ENCODE measurements around the gene SRGAP1.

DNA sequence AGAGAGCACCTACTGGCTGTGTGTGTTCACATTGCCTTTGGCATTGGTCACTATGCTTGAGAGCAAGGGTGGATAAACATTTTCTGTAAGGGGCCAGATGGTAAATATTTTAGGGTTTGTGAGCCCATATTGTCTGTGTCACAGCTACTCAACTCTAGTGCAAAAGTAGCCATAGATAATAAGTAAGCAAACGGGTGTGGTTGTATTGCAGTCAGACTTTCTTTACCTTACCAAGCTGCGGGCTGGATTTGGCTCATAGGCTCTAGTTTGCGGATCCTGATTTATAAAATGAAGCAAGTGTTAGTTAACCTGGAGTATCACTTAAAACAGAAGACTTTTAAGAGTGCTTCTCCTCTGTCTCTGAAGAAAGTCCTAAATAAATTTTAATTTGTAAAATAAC lies 208.6 kb downstream of the SRGAP1 start:
- TF ChIP-seq, protein P1, sequence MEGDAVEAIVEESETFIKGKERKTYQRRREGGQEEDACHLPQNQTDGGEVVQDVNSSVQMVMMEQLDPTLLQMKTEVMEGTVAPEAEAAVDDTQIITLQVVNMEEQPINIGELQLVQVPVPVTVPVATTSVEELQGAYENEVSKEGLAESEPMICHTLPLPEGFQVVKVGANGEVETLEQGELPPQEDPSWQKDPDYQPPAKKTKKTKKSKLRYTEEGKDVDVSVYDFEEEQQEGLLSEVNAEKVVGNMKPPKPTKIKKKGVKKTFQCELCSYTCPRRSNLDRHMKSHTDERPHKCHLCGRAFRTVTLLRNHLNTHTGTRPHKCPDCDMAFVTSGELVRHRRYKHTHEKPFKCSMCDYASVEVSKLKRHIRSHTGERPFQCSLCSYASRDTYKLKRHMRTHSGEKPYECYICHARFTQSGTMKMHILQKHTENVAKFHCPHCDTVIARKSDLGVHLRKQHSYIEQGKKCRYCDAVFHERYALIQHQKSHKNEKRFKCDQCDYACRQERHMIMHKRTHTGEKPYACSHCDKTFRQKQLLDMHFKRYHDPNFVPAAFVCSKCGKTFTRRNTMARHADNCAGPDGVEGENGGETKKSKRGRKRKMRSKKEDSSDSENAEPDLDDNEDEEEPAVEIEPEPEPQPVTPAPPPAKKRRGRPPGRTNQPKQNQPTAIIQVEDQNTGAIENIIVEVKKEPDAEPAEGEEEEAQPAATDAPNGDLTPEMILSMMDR (IDR thresholded peaks at IDR 0.05), result no peak
- TF ChIP-seq SIN3A (IDR thresholded peaks at IDR 0.05; ENCODE audit: borderline replicate concordance, insufficient read depth, low read depth, low read length) (no peak), TCF7L2 (IDR thresholded peaks at IDR 0.05; ENCODE audit: low read depth, low read length) (no peak)
